Natural killer cell (primary cell): ENCODE results near the gene GZMM. TPM values are rescaled to one million over a fixed set of nuclear protein-coding genes. Genes with fewer than 3 reads are reported as not detected.

ENCODE experiments used
- ATAC-seq, 3 donors: fragments of 150-1000 bp in 2 of 3; fragments of 200-7000 bp in 1 of 3; cut with Tn5 transposase; 1 replicate in 1 of 3; 2 replicates in 2 of 3; pipeline ENCODE4 v1.10.0; 2021; ENCODE audit warnings: mild to moderate bottlenecking in 2 of 3, moderate library complexity in 2 of 3
- DNase-seq, 2 donors: peaks; one replicate each; pipeline versions ENCODE4 v3.0.0 to v3.0.0-alpha.2; 2013 to 2021; ENCODE audit warnings: mixed read lengths in 1 of 2
- H3K27ac ChIP-seq: one replicate; pipeline ENCODE4 v1.5.1; 2013; ENCODE audit warnings: mild to moderate bottlenecking, low read length
- H3K27me3 ChIP-seq: one replicate; pipeline ENCODE4 v1.6.1; 2013; ENCODE audit warnings: low read length; ENCODE audit not compliant: control insufficient read depth, insufficient read depth
- H3K36me3 ChIP-seq: one replicate; pipeline ENCODE4 v1.6.1; 2013; ENCODE audit warnings: low read length; ENCODE audit not compliant: control insufficient read depth, insufficient read depth
- H3K4me1 ChIP-seq: one replicate; pipeline ENCODE4 v1.6.1; 2013; ENCODE audit warnings: low read length; ENCODE audit not compliant: control insufficient read depth, insufficient read depth
- H3K4me3 ChIP-seq: one replicate; pipeline ENCODE4 v1.5.1; 2013; ENCODE audit warnings: low read length
- H3K9me3 ChIP-seq: one replicate; pipeline ENCODE4 v1.6.1; 2013; ENCODE audit warnings: low read length; ENCODE audit not compliant: control insufficient read depth, insufficient read depth
- H3K27ac Mint-ChIP-seq, 2 donors: one replicate each; pipeline ENCODE4 v1.8.0; 2022; ENCODE audit warnings: mild to moderate bottlenecking in 2 of 2, mixed read lengths in 2 of 2, moderate library complexity in 1 of 2
- H3K27me3 Mint-ChIP-seq, 2 donors: one replicate each; pipeline ENCODE4 v1.8.0; 2022; ENCODE audit warnings: low read depth in 2 of 2, mixed read lengths in 2 of 2
- H3K36me3 Mint-ChIP-seq: one replicate; pipeline ENCODE4 v1.8.0; 2022; ENCODE audit warnings: mixed read lengths
- H3K4me1 Mint-ChIP-seq, 2 donors: one replicate each; pipeline ENCODE4 v1.8.0; 2022; ENCODE audit warnings: mixed read lengths in 2 of 2
- H3K4me3 Mint-ChIP-seq: one replicate; pipeline ENCODE4 v1.8.0; 2022; ENCODE audit warnings: mild to moderate bottlenecking, moderate library complexity, mixed read lengths
- H3K9me3 Mint-ChIP-seq, 2 donors: one replicate each; pipeline ENCODE4 v1.8.0; 2022; ENCODE audit warnings: mixed read lengths in 2 of 2
- WGBS: methylation state at CpG from one replicate; pipeline ENCODE4 v1.1.7; 2013; ENCODE audit warnings: missing lambda C conversion rate; ENCODE audit not compliant: insufficient coverage; 5-methylcytosine and 5-hydroxymethylcytosine counted together
- intact Hi-C: fragments of 100-400 bp; cut with micrococcal nuclease; formaldehyde crosslinking; loops from one replicate; pipeline ENCODE4 v1.14.2; 2022
- total RNA-seq, 4 donors: library from RNA; stranded (reverse); fragments of 120-200 nt in 1 of 4; gene quantifications; one replicate each; pipeline versions ENCODE4 v1.2.3 to v1.2.4, GENCODE V29; 2013 to 2022
- TF ChIP-seq, protein P1 (sequence below): fragments of 200-600 bp; IDR thresholded peaks from one replicate; pipeline ENCODE4 v1.8.0; 2022; ENCODE audit warnings: antibody characterized with exemption

Gene GZMM
- total RNA-seq, 3 donors from 2014 or later (not counting 1 experiment from before 2014, with no cell fraction given) = 186 to 286 (median 253) TPM

DNA sequence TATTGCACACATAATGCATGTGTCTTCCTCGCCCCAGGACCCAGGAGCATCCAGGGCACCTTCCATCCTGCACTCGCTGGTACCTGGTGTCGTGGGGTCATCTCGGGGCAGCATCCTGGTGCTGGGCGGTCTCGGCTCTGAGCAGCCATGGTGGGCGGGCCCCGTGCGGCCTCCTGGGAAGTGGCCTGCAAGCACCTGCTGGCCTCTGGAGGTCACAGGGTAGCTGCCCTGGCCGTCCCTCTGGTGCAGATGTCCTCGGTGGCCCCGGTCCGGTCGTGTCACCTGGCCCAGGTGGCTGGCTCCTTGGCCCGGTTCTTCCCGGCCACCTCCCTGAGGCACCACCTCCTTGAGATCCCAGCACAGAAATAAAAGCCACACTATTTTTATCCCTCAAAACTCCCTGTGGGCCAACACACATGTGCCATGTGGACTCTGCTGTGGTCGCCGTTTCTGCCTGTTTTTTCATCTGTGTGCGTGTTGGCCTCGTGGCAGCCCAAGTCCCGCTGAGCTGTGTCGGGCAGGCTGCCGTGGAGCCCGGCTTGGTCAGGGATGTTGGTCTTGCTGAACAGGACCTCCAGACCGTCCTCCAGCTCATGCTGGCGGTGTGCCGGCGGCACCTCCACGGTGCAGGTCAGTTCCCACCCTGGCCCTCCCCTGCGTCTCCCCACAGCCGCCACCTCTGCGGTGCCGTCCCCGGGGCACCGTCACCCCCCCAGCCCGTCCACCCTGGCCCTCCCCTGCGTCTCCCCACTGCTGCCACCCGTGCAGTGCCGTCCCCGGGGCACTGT, 5.0 kb upstream of the GZMM start:
- no peak for ATAC-seq
- H3K27me3 Mint-ChIP-seq = no peaks in the 10 kb centered on the region
- Histone ChIP-seq H3K9me3 (no peaks in the 10 kb centered on the region), H3K4me3 (no peak overlapping the region), H3K4me1 (peaks cover 24% of the 10 kb centered on the region), H3K27ac (no peak overlapping the region), H3K36me3 (peaks cover 45% of the 10 kb centered on the region), H3K27me3 (no peaks in the 10 kb centered on the region)
- intact Hi-C loops = no loop called here
- TF ChIP-seq, protein P1, sequence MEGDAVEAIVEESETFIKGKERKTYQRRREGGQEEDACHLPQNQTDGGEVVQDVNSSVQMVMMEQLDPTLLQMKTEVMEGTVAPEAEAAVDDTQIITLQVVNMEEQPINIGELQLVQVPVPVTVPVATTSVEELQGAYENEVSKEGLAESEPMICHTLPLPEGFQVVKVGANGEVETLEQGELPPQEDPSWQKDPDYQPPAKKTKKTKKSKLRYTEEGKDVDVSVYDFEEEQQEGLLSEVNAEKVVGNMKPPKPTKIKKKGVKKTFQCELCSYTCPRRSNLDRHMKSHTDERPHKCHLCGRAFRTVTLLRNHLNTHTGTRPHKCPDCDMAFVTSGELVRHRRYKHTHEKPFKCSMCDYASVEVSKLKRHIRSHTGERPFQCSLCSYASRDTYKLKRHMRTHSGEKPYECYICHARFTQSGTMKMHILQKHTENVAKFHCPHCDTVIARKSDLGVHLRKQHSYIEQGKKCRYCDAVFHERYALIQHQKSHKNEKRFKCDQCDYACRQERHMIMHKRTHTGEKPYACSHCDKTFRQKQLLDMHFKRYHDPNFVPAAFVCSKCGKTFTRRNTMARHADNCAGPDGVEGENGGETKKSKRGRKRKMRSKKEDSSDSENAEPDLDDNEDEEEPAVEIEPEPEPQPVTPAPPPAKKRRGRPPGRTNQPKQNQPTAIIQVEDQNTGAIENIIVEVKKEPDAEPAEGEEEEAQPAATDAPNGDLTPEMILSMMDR = no peak
- no peaks in the 10 kb centered on the region for H3K9me3 Mint-ChIP-seq
- WGBS = 93% methylated on average over 40 of the region's 40 CpGs
- no peak overlapping the region for H3K27ac Mint-ChIP-seq
- H3K4me1 Mint-ChIP-seq = peaks cover 7 to 25% of the 10 kb centered on the region in 2 donors
- H3K4me3 Mint-ChIP-seq = no peak overlapping the region
- no peaks in the 10 kb centered on the region for H3K36me3 Mint-ChIP-seq
- DNase-seq = no peak

DNA sequence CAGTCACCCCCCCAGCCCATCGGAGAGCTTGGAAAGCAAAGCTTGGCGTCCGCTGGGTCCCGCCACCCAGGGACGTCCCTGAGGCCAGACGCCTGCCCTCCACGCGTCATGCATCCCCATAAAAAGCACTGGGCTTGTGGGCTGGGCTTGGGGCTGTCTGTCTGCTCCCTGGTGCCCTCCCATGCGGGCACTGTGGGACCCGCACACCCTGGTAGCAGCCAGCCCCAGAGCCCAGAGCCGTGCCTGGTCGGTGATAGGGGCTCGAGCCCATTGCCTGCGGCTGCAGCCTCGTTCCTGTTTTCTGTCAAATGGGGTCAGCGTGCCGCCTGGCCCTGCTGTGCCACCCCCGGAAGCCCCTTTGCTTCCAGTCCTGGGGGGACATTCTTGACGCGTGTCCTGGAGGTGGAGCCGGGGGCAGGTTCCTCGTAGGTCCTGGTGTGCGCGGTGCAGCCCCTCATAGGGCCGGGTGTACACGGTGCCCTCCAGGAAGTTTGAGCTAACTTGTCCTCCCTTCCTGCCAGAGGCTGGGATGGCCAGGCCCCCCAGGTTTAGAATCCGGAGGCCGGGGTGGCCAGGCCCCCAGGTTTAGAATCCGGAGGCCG, 4.3 kb upstream of the GZMM start:
- Histone ChIP-seq H3K4me1 (peaks cover 26% of the 10 kb centered on the region), H3K36me3 (peaks cover 45% of the 10 kb centered on the region), H3K9me3 (no peaks in the 10 kb centered on the region), H3K27ac (no peak overlapping the region), H3K27me3 (no peaks in the 10 kb centered on the region), H3K4me3 (no peak overlapping the region)
- H3K27me3 Mint-ChIP-seq = no peaks in the 10 kb centered on the region
- DNase-seq (no peak), ATAC-seq (no peak)
- H3K9me3 Mint-ChIP-seq = no peaks in the 10 kb centered on the region
- H3K36me3 Mint-ChIP-seq = no peaks in the 10 kb centered on the region
- no peak overlapping the region for H3K27ac Mint-ChIP-seq
- intact Hi-C loops = no loop called here
- TF ChIP-seq, protein P1 = no peak
- H3K4me3 Mint-ChIP-seq = no peak overlapping the region
- 92% methylated on average over 30 of the region's 30 CpGs for WGBS
- H3K4me1 Mint-ChIP-seq = peaks cover 13 to 28% of the 10 kb centered on the region in 2 donors

DNA sequence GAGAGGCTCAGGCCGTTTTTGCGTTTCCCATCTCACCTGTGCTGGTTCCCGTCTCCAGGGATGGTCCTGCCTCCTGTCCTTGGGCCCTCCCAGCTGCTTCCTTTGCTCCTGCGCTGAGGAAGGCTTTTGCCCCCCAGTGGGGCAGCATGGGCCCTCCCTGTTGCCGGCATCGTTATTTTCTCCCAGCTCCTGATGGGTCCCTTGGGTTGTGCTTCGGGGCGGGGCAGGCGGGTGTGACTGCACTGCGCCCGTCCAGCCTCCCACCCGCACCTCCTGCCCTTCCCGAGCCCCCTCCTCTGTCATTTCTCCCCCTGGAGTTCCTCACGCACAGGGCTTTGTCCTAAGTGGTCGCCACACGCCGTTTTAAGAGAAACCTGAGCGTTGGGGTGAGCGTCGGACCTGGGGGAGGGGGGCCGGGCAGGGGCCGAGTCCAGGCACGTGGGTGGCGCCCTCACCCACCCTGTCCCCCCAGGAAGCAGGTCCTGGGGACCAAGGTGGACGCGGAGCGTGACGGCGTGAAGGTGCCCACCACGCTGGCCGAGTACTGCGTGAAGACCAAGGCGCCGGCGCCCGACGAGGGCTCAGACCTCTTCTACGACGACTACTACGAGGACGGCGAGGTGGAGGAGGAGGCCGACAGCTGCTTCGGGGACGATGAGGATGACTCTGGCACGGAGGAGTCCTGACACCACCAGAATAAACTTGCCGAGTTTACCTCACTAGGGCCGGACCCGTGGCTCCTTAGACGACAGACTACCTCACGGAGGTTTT, 2.8 kb upstream of the GZMM start:
- no peak overlapping the region for H3K27ac Mint-ChIP-seq
- no peaks in the 10 kb centered on the region for H3K36me3 Mint-ChIP-seq
- TF ChIP-seq, protein P1 = no peak
- H3K4me1 Mint-ChIP-seq = peaks cover 13 to 30% of the 10 kb centered on the region in 2 donors
- DNase-seq (no peak), ATAC-seq (no peak)
- H3K27ac ChIP-seq = no peak overlapping the region
- H3K27me3 ChIP-seq = no peaks in the 10 kb centered on the region
- no peak overlapping the region for H3K4me3 Mint-ChIP-seq
- WGBS = 94% methylated on average over 51 of the region's 51 CpGs
- H3K4me3 ChIP-seq = no peak overlapping the region
- H3K36me3 ChIP-seq = peaks cover 40% of the 10 kb centered on the region
- intact Hi-C loops = no loop called here
- no peaks in the 10 kb centered on the region for H3K9me3 Mint-ChIP-seq
- no peaks in the 10 kb centered on the region for H3K9me3 ChIP-seq
- no peaks in the 10 kb centered on the region for H3K27me3 Mint-ChIP-seq
- peaks cover 33% of the 10 kb centered on the region for H3K4me1 ChIP-seq
